Measurements from ENCODE around the gene ATXN7.

- TF ChIP-seq CTCF (IDR thresholded peaks at IDR 0.05) (no peak), POLR2A (IDR thresholded peaks at IDR 0.05) (no peak)
These were observed 106.2 kb downstream of the ATXN7 start for GRCh38 chr3:63969876-63970275.

Measured in breast epithelium (tissue), 3 donors.